GM19467 (cell line): ENCODE measurements around the gene DNAI4.

ENCODE experiments used
- ATAC-seq: cut with Tn5 transposase; IDR thresholded peaks from one replicate; pipeline ENCODE4 v1.9.1; 2021; ENCODE audit warnings: mild to moderate bottlenecking, moderate library complexity; ENCODE audit not compliant: unreplicated experiment

DNAI4 gene

DNA sequence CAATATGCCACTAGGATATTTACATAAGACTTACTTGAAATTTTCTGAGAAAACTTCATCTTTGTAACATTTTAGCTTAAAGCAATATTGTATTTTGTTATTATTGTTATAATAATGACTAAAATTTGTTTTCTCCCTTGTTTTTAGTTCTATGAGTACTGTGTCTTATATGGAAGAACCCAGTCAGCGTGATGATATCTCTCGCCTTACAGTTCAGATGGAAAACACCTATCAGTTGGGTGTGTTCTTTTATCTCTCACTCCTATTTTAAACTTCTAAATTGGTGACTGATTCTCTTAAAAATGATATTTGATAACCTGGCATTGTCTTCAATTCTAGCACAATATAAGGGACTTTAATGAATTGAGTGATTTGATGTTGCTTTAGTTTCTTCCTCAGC lies 154.4 kb downstream of the DNAI4 start:
- ATAC-seq = no peak

DNA sequence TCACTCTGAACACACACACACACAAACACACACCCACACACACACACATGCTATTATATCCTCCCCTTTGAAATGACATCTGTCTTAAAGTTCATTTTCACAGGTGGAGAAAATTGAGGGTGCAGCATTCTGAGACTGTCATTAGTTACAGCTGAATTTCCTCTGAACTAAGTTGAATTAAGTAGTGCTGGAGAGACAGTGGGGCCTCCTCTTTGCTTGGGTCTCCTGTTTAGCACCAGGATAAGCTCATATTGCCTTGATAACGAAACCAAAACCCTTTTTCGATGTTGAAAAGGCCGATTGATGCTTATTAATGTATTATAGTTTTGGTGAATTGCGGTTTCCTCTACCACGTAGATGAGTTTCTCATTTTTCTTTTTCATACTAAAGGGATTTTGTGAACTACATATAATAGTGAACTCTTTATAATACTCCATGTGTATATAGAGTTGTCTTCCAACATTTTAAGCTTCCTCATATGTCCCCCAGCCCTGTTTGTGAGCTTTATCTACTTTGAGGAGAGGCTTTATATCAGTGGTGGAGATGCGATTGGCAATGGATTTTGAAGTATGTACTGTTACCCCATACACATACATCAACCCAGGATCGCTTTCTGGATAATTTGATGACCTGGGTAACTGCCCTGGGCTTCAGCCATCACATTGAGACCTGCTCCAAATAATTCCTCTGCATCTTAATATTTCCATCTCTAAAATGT lies 155.0 kb downstream of the DNAI4 start:
- ATAC-seq = no peak

DNA sequence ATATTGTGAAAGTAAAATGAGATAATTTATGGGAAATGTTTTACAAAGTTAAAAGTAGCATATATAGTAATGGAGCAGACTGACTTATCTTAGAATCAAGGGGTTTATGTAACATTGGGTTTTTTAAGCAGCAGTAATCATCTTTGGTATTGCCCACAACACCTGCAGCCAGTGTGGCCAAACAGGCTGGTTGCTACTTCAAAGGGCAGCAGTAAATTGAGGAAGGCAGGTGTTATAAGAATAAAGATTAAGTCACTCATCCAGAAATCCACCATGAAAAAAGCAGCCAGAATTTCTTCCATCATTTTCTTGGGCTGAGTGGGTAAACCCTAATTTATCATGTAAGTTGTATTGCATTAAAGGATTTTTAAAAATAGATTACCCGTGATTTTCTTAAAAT lies 155.7 kb downstream of the DNAI4 start:
- no peak for ATAC-seq

DNA sequence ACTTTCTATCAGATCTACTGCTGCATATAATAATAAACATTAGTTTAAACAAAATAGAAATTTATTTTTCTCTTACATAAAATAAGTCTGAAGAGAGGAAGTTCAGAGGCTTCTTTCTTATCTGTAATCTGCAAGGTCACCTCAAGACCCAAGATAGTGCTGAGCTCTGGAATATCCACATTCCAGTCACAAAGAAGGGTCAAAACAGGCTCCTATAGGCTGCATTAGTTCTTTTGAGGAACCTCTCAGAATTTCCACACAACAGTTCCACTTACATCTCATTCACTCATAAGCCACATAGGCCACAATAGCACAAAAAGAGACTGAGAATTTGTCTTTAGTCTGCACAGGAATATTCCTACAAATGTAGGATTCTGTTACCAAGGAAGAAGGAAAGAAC lies 157.0 kb downstream of the DNAI4 start:
- no peak for ATAC-seq

DNA sequence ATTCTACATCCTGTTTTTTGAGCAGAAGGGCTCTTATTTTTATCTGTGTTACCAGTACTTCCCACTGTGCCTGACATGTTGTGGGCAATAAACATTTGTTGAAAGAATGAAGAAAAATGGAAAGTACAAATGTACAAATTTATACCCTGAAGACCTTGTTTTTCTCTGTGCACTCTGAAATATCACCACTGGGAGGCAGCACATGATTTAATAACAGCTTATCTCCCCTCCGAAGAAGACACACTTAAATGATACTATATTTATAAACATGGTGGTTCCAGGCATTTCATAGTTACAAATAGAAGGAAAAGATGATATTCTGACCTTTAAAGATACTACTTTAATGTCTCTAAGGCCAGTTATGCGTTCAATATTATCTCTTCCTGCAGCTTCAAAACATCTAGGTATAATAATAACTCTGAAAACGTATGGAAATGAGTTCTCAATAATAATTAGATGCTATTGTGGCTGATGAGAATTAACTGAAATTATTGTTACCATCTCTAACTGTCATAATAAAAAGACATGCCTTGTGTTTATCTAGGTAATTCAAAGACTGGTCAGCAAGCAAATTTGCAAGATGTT lies 159.6 kb downstream of the DNAI4 start:
- no peak for ATAC-seq
